ENCODE measurements around the gene WNT3A.

WNT3A gene

GRCh38 chr1:228082214-228082917, 75.6 kb downstream of the WNT3A start, which contains the start of gene ARF1:
Gene ARF1, plus strand, starts transcription at chr1:228082708. Its CDS starts 14,407 bp downstream, at chr1:228097115.
- peak within 1 kb of the TSS; percentile 98 for H3K4me3 ChIP-seq (replicated peaks; ENCODE audit: low read depth, low read length)
- TF ChIP-seq, protein P1, sequence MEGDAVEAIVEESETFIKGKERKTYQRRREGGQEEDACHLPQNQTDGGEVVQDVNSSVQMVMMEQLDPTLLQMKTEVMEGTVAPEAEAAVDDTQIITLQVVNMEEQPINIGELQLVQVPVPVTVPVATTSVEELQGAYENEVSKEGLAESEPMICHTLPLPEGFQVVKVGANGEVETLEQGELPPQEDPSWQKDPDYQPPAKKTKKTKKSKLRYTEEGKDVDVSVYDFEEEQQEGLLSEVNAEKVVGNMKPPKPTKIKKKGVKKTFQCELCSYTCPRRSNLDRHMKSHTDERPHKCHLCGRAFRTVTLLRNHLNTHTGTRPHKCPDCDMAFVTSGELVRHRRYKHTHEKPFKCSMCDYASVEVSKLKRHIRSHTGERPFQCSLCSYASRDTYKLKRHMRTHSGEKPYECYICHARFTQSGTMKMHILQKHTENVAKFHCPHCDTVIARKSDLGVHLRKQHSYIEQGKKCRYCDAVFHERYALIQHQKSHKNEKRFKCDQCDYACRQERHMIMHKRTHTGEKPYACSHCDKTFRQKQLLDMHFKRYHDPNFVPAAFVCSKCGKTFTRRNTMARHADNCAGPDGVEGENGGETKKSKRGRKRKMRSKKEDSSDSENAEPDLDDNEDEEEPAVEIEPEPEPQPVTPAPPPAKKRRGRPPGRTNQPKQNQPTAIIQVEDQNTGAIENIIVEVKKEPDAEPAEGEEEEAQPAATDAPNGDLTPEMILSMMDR (IDR thresholded peaks at IDR 0.05; ENCODE audit: low read depth, low read length, missing control alignments): no peak
- DNase-seq (ENCODE audit: extremely low read depth, low read depth): peak; percentile 50

- TF ChIP-seq, protein P1 (IDR thresholded peaks at IDR 0.05; ENCODE audit: low read depth, low read length, missing control alignments): no peak
- no peak for DNase-seq (ENCODE audit: extremely low read depth, low read depth)
- H3K4me3 ChIP-seq (replicated peaks; ENCODE audit: low read depth, low read length): peak overlapping the region; percentile 98
These were observed 76.4 kb downstream of the WNT3A start for GRCh38 chr1:228082918-228083870.

DNA sequence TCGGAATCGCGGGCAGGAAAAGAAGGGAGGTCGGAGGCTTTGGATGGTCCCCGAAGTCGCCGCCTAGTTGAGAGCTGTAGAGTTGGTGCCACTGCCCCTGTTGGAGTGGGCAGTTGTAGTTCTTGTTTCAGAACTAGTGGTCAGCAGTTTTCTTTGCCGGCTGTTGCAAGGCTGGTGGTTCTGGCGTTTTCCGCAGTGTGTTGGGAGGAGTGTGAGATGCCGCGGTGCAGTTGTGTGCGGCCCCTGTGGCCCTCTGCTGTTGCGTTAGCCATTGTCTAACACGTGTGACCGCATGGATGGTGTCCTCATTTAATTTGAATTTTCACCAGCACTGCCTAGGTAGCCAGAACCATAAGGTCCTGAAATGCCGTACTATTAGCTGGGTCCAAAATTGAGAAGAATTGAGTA, 77.1 kb downstream of the WNT3A start:
- H3K4me3 ChIP-seq (replicated peaks; ENCODE audit: low read depth, low read length): peak overlapping the region; percentile 98
- TF ChIP-seq, protein P1 (IDR thresholded peaks at IDR 0.05; ENCODE audit: low read depth, low read length, missing control alignments): no peak
- DNase-seq (ENCODE audit: extremely low read depth, low read depth): no peak

DNA sequence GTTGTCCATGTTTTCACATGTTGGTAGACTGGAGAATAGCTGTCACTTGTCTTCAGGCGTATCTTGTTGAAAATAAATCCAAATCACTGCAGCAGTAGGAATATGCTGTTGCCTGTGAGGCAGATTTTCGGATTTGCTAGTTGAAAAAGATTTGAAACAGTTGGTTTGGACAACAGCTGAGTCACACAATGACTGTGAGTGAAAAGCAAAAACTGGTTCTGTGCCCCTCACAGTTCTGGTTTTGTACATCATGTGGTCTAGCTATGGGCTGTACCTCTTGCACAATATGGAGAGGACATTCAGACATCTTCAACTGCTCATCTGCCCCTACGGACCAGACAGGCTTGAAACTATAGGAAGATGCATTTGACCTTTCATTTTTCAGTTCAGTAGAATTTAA, 77.5 kb downstream of the WNT3A start:
- TF ChIP-seq, protein P1 (IDR thresholded peaks at IDR 0.05; ENCODE audit: low read depth, low read length, missing control alignments): no peak
- DNase-seq (ENCODE audit: extremely low read depth, low read depth): no peak
- H3K4me3 ChIP-seq (replicated peaks; ENCODE audit: low read depth, low read length): peak overlapping the region; percentile 98

GRCh38 chr1:228084797-228085196, 78.0 kb downstream of the WNT3A start:
- H3K4me3 ChIP-seq (replicated peaks; ENCODE audit: low read depth, low read length): peak overlapping the region; percentile 98
- DNase-seq (ENCODE audit: extremely low read depth, low read depth): no peak
- TF ChIP-seq, protein P1 (IDR thresholded peaks at IDR 0.05; ENCODE audit: low read depth, low read length, missing control alignments): no peak

- H3K4me3 ChIP-seq (replicated peaks; ENCODE audit: low read depth, low read length): peak overlapping the region; percentile 98
- no peak for DNase-seq (ENCODE audit: extremely low read depth, low read depth)
These were observed 78.6 kb downstream of the WNT3A start for GRCh38 chr1:228085287-228085951.

More at GRCh38 chr1:228085287-228085951, 78.6 kb downstream of the WNT3A start:
- TF ChIP-seq, protein P1 (IDR thresholded peaks at IDR 0.05; ENCODE audit: low read depth, low read length, missing control alignments): no peak

All from HFF-Myc (cell line).